Activated T-helper 2 cell treated with anti-CD3 and anti-CD28 coated beads, Interferon-gamma antibody, Interleukin-2, Interleukin-4, amounts not matched to agents 10 μg/mL and 5 μg/mL and 100 μg/mL, durations not matched to agents 14 hours and 24 hours and 36 hours (primary cell): ENCODE results near the gene ATP1A4. TPM values are rescaled to one million over a fixed set of nuclear protein-coding genes. Genes with fewer than 3 reads are reported as not detected.

Experiments
- DNase-seq: peaks from one replicate; pipeline ENCODE4 v3.0.0; 2021; ENCODE audit warnings: low spot score
- H3K27ac Mint-ChIP-seq: one replicate; pipeline ENCODE4 v1.8.0; 2021; ENCODE audit warnings: mixed read lengths
- H3K27me3 Mint-ChIP-seq: one replicate; pipeline ENCODE4 v1.8.0; 2021; ENCODE audit warnings: low read depth, mixed read lengths
- H3K36me3 Mint-ChIP-seq: one replicate; pipeline ENCODE4 v1.8.0; 2021; ENCODE audit warnings: low read depth, mixed read lengths
- H3K4me1 Mint-ChIP-seq: one replicate; pipeline ENCODE4 v1.8.0; 2021; ENCODE audit warnings: low read depth, mixed read lengths
- H3K4me3 Mint-ChIP-seq: one replicate; pipeline ENCODE4 v1.8.0; 2021; ENCODE audit warnings: low read depth, mild to moderate bottlenecking, moderate library complexity, mixed read lengths
- H3K9me3 Mint-ChIP-seq: one replicate; pipeline ENCODE4 v1.8.0; 2021; ENCODE audit warnings: mixed read lengths
- intact Hi-C: fragments of 100-400 bp; cut with micrococcal nuclease; formaldehyde crosslinking; loops from one replicate; pipeline ENCODE4 v1.15.1; 2023
- total RNA-seq: library from RNA; stranded (reverse); gene quantifications from 2 replicates; pipeline ENCODE4 v1.2.3, GENCODE V29; 2022

The ATP1A4 gene
- total RNA-seq, 1 donor from 2014 or later, result 0.55 TPM

DNA sequence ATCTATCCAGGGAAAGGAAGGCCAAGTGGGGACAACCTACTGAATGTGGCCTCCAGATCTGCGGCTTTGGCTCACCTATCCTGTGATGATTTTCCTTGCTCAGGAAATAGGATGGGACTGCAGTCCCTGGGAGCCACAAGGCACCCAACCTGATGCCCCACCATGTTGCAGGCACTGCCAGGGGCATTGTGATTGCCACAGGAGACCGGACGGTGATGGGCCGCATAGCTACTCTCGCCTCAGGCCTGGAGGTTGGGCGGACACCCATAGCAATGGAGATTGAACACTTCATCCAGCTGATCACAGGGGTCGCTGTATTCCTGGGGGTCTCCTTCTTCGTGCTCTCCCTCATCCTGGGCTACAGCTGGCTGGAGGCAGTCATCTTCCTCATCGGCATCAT, 24.0 kb upstream of the ATP1A4 start:
- no peaks in the 10 kb centered on the region for H3K9me3 Mint-ChIP-seq
- no peaks in the 10 kb centered on the region for H3K4me1 Mint-ChIP-seq
- H3K4me3 Mint-ChIP-seq, result no peak overlapping the region
- H3K27ac Mint-ChIP-seq, result no peak overlapping the region
- DNase-seq, result no peak
- intact Hi-C loops, result no loop called here
- H3K27me3 Mint-ChIP-seq, result peaks cover 9% of the 10 kb centered on the region
- H3K36me3 Mint-ChIP-seq, result no peaks in the 10 kb centered on the region

DNA sequence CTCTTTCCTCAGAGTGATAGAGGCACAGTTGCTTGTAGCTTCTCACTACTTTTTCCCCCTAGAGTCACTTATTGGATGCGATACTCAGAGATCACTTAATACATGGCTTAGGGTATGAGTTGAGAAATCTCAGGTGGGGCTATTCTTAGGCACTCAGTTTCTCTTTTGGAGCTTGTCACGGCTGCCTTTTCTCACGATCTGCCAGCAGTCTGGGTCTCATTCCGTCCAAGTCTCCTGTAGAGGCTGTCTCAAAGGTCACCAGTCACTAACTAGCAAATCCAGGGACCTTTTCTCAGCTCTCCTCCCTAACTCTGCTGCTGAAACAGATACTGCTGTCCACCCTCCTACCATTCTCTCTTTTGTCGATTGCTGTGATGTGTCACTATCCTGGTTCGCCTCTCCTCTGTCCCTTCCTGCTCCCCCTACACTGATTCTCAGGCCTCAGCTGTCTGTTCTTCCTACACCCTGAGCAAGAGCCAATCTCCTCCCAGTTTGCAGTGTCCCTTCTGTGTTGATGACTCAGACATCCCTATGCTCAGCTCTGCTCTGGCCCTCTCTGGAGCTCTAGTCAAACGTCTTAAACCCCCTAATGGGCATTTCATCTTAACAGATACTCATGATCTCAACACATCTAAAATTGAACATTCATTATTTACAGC, 23.4 kb upstream of the ATP1A4 start:
- H3K27ac Mint-ChIP-seq, result no peak overlapping the region
- no peaks in the 10 kb centered on the region for H3K4me1 Mint-ChIP-seq

DNA sequence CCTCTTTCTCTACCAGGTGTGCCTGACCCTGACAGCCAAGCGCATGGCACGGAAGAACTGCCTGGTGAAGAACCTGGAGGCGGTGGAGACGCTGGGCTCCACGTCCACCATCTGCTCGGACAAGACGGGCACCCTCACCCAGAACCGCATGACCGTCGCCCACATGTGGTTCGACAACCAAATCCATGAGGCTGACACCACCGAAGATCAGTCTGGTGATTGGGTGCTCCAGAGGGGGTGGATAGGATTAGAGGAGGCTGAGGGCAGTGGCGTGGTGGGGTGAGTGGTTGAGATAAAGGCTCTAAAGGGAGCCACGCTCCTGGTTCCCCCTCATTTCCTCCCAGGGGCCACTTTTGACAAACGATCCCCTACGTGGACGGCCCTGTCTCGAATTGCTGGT, 22.8 kb upstream of the ATP1A4 start:
- no peak overlapping the region for H3K4me3 Mint-ChIP-seq
- no peak for DNase-seq
- no peaks in the 10 kb centered on the region for H3K36me3 Mint-ChIP-seq
- no peaks in the 10 kb centered on the region for H3K9me3 Mint-ChIP-seq
- no peaks in the 10 kb centered on the region for H3K4me1 Mint-ChIP-seq
- no peak overlapping the region for H3K27ac Mint-ChIP-seq
- H3K27me3 Mint-ChIP-seq, result peaks cover 16% of the 10 kb centered on the region
- intact Hi-C loops, result no loop called here

More for the DNA sequence above, 23.4 kb upstream of the ATP1A4 start:
- DNase-seq, result no peak
- no peak overlapping the region for H3K4me3 Mint-ChIP-seq
- peaks cover 15% of the 10 kb centered on the region for H3K27me3 Mint-ChIP-seq
- H3K36me3 Mint-ChIP-seq, result no peaks in the 10 kb centered on the region
- no peaks in the 10 kb centered on the region for H3K9me3 Mint-ChIP-seq
- intact Hi-C loops, result no loop called here

DNA sequence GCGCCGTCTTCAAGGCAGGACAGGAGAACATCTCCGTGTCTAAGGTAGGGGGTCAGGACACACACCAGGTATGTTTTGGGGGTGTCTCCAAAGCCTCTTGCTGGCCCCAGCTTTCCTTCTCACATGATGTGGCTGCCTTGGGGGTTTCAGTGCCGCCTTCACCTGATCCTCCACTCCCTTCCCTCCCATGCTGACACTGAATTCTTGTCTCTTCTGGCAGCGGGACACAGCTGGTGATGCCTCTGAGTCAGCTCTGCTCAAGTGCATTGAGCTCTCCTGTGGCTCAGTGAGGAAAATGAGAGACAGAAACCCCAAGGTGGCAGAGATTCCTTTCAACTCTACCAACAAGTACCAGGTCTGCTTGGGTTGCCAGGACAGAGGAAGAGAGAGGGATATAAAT, 22.4 kb upstream of the ATP1A4 start:
- Mint-ChIP-seq H3K4me3 (no peak overlapping the region), H3K36me3 (no peaks in the 10 kb centered on the region), H3K27ac (no peak overlapping the region), H3K4me1 (no peaks in the 10 kb centered on the region), H3K27me3 (peaks cover 16% of the 10 kb centered on the region), H3K9me3 (no peaks in the 10 kb centered on the region)
- intact Hi-C loops, result no loop called here
- no peak for DNase-seq

GRCh38 chr1:160129558-160129957, 21.8 kb upstream of the ATP1A4 start:
- intact Hi-C loops, result no loop called here
- no peak for DNase-seq
- H3K27ac Mint-ChIP-seq, result no peak overlapping the region
- no peak overlapping the region for H3K4me3 Mint-ChIP-seq
- H3K4me1 Mint-ChIP-seq, result no peaks in the 10 kb centered on the region
- H3K36me3 Mint-ChIP-seq, result no peaks in the 10 kb centered on the region
- no peaks in the 10 kb centered on the region for H3K9me3 Mint-ChIP-seq
- peaks cover 16% of the 10 kb centered on the region for H3K27me3 Mint-ChIP-seq

DNA sequence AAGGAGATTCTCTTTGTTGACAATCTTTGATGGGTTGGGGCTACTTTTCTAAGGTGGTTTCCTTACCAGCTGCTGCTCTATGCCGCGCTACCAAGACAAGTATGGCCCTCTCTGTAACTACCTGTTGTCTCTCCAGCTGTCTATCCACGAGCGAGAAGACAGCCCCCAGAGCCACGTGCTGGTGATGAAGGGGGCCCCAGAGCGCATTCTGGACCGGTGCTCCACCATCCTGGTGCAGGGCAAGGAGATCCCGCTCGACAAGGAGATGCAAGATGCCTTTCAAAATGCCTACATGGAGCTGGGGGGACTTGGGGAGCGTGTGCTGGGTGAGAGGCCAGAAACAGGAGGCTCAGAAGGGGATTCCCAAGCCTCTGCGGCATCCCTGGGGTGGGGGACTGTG, 21.4 kb upstream of the ATP1A4 start:
- no peaks in the 10 kb centered on the region for H3K36me3 Mint-ChIP-seq
- no peaks in the 10 kb centered on the region for H3K9me3 Mint-ChIP-seq
- intact Hi-C loops, result no loop called here
- no peak for DNase-seq
- no peak overlapping the region for H3K27ac Mint-ChIP-seq
- H3K4me1 Mint-ChIP-seq, result no peaks in the 10 kb centered on the region
- H3K27me3 Mint-ChIP-seq, result peaks cover 16% of the 10 kb centered on the region
- no peak overlapping the region for H3K4me3 Mint-ChIP-seq

DNA sequence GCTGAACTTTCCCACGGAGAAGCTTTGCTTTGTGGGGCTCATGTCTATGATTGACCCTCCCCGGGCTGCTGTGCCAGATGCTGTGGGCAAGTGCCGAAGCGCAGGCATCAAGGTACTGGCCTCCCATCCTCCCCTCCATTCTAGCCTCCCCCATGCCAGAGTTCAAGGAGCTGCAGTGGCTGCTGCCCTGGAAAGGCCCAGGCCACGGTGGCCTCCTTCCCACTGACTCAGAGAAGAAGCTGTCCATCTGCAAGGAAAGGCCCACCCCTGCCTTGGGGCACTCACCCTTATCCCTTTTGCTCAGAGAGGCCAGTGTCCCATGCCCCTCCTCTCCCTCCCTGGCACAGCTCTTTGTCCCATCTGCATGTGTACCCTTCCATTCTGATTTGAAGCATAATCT, 20.9 kb upstream of the ATP1A4 start:
- intact Hi-C loops, result no loop called here
- no peak overlapping the region for H3K4me3 Mint-ChIP-seq
- H3K27ac Mint-ChIP-seq, result no peak overlapping the region
- H3K9me3 Mint-ChIP-seq, result no peaks in the 10 kb centered on the region
- no peaks in the 10 kb centered on the region for H3K4me1 Mint-ChIP-seq
- peaks cover 16% of the 10 kb centered on the region for H3K27me3 Mint-ChIP-seq
- DNase-seq, result no peak
- no peaks in the 10 kb centered on the region for H3K36me3 Mint-ChIP-seq

DNA sequence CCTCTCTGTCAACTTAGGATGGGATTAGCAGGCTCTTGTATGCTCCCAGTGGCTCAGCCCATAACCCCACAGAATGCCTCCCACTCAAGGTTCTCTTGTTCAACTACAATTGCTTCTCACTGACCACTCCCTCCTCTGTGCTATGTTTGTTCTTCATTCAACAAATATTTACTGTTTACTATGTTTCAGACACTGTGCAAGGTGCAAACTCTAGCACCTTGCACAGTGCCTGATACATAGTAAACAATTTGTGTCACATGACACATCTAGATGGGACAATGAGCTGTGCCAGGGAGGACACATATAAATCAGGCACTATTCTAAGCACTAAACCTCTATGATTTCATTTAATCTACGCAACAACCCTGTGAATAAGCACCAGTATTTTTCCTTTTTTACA, 20.5 kb upstream of the ATP1A4 start:
- H3K27ac Mint-ChIP-seq, result no peak overlapping the region
- no peak overlapping the region for H3K4me3 Mint-ChIP-seq
- H3K4me1 Mint-ChIP-seq, result no peaks in the 10 kb centered on the region
- no peak for DNase-seq
- no peaks in the 10 kb centered on the region for H3K36me3 Mint-ChIP-seq
- H3K9me3 Mint-ChIP-seq, result no peaks in the 10 kb centered on the region
- peaks cover 16% of the 10 kb centered on the region for H3K27me3 Mint-ChIP-seq
- intact Hi-C loops, result no loop called here

GRCh38 chr1:160131803-160132565, 19.4 kb upstream of the ATP1A4 start:
- Mint-ChIP-seq H3K27me3 (peaks cover 16% of the 10 kb centered on the region), H3K27ac (no peak overlapping the region), H3K9me3 (no peaks in the 10 kb centered on the region), H3K4me3 (no peak overlapping the region), H3K36me3 (no peaks in the 10 kb centered on the region), H3K4me1 (no peaks in the 10 kb centered on the region)
- intact Hi-C loops, result no loop called here
- no peak for DNase-seq

GRCh38 chr1:160133990-160134770, 17.2 kb upstream of the ATP1A4 start:
- no peaks in the 10 kb centered on the region for H3K4me1 Mint-ChIP-seq
- peaks cover 21% of the 10 kb centered on the region for H3K27me3 Mint-ChIP-seq
- no peak overlapping the region for H3K27ac Mint-ChIP-seq
- H3K36me3 Mint-ChIP-seq, result no peaks in the 10 kb centered on the region
- intact Hi-C loops, result no loop called here
- H3K9me3 Mint-ChIP-seq, result no peaks in the 10 kb centered on the region
- H3K4me3 Mint-ChIP-seq, result no peak overlapping the region
- no peak for DNase-seq

DNA sequence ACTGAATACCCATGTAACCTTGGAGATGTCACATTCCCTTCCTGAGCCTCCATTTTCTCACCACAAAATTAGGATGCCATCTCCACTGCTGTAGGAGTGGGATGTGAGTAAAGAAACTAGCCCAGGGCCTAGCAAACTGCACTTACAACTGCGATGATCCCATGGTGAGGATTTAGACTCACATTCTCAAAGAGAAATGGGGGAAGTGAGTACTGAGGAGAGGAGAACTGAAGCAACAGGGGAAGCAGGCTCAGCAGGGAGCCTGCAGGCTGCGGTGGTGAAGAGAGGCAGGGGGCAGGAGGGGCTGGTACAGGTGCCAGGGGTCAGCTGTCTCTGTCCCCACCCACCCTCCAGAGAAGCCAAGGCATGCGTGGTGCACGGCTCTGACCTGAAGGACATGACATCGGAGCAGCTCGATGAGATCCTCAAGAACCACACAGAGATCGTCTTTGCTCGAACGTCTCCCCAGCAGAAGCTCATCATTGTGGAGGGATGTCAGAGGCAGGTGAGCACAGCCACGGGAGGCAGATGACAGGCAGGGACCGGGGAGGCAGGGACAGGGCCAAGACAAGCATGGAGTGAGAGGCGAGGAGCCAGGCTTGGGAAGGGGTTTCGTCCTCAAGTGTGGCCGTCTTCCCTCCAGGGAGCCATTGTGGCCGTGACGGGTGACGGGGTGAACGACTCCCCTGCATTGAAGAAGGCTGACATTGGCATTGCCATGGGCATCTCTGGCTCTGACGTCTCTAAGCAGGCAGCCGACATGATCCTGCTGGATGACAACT, 16.4 kb upstream of the ATP1A4 start:
- no peak overlapping the region for H3K27ac Mint-ChIP-seq
- H3K4me1 Mint-ChIP-seq, result no peaks in the 10 kb centered on the region
- H3K36me3 Mint-ChIP-seq, result no peaks in the 10 kb centered on the region
- intact Hi-C loops, result no loop called here
- H3K27me3 Mint-ChIP-seq, result peaks cover 21% of the 10 kb centered on the region
- no peaks in the 10 kb centered on the region for H3K9me3 Mint-ChIP-seq
- no peak for DNase-seq
- no peak overlapping the region for H3K4me3 Mint-ChIP-seq

DNA sequence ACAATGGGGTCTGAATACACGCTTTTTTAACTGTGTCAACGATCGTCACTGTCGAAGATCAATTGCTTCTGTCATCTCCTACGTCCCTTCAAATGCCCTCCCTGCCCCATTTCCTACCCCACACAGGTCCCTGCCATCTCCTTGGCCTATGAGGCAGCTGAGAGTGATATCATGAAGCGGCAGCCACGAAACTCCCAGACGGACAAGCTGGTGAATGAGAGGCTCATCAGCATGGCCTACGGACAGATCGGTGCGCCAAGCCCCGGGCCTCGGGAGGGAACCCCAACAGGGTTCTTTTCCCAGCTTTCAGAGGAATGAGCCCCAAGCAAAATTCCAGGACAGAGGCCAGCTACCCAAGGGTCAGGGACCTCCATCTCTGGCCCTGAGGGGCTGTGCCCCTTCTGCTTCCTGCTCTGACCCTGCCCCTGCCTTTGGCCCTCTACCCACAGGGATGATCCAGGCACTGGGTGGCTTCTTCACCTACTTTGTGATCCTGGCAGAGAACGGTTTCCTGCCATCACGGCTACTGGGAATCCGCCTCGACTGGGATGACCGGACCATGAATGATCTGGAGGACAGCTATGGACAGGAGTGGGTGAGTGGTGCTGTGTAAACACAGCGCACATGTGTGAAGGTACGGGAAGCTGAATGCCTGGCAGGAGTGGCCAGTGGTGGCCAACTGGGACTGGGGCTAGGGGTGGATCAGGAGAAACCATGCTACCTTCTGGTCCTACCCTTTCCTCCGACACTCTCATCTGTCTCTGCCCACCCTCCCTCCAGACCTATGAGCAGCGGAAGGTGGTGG, 15.1 kb upstream of the ATP1A4 start:
- no peak for DNase-seq
- Mint-ChIP-seq H3K4me1 (no peaks in the 10 kb centered on the region), H3K27me3 (peaks cover 18% of the 10 kb centered on the region), H3K36me3 (no peaks in the 10 kb centered on the region), H3K4me3 (no peak overlapping the region), H3K27ac (no peak overlapping the region), H3K9me3 (no peaks in the 10 kb centered on the region)
- intact Hi-C loops, result no loop called here
